G401.6 (cell line): ENCODE data around the gene TOP2A.
"Not testable (repeated sequence)": the region's sequence is repeated elsewhere in the genome, so short reads cannot be mapped to it uniquely, and the experiment has no call there.

ENCODE experiments used
- FAIRE-seq: peaks from 2 replicates; lab custom pipeline; 2012; peaks lifted over from hg19 to GRCh38; lab: Jason Lieb, UNC

TOP2A gene

GRCh38 chr17:40376541-40376940 is 41.2 kb downstream of the TOP2A start:
- FAIRE-seq: not testable (repeated sequence)

DNA sequence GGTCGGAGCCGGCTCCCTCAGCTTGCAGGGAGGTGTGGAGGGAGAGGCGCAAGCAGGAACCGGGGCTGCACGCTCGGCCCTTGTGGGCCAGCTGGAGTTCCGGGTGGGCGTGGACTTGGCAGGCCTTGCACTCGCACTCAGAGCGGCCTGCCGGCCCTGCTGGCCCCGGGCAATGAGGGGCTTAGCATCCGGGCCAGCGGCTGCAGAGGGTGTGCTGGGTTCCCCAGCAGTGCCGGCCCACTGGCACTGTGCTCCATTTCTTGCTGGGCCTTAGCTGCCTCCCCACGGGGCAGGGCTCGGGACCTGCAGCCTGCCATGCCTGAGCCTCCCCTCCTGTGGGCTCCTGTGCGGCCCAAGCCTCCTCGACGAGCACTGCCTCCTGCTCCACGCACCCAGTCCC is 41.9 kb downstream of the TOP2A start:
- FAIRE-seq: not testable (repeated sequence)

- FAIRE-seq: no peak
These were observed 42.7 kb downstream of the TOP2A start for GRCh38 chr17:40374821-40375498.

DNA sequence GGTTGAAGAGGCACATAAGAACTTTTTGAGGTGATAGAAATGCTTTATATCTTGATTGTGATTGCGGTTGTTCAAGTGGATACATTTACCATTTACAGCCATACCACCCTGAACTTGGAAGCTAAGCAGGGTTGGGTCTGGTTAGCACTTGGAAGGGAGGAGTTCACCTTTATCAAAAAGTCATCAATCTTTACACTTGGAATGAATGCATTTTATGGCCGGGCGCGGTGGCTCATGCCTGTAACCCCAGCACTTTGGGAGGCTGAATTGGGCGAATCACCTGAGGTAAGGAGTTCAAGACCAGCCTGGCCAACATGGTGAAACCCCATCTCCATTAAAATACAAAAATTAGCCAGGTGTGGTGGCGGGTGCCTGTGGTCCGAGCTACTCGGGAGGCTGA is 43.7 kb downstream of the TOP2A start:
- FAIRE-seq: no peak

DNA sequence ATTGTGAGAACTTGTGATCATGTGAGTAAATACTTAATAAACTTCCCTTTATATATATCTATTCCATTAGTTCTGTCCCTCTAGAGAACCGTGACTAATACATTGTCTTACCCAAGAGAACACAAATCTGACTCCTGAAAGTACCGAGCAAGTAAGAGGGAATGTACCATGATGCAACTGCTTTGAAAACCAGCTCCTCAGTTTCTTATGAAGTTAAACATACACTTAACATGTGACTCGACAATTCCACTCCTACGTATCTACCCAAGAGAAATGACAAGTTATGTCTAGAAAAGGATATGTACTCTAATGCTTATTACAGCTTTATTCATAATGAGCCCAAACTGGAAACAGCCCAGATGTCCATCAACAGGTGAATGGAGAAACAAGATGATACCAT is 44.4 kb downstream of the TOP2A start:
- FAIRE-seq: no peak

DNA sequence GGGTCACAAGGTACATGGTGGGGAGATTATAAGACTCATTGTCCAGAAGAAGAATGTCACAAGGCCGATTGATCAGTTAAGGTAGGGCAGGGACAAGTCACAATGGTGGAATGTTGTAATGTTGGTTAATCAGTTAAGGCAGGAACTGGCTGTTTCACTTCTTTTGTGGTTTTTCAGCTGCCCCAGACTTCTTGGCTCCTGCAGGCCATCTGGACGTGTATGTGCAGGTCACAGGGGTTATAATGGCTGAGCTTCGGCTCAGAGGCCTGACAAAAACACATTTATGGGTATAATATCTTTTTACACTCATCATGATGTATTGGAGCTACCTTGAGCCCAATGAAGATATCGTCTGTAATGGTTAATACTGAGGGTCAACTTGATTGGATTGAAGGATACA is 45.1 kb downstream of the TOP2A start:
- FAIRE-seq: not testable (repeated sequence)

DNA sequence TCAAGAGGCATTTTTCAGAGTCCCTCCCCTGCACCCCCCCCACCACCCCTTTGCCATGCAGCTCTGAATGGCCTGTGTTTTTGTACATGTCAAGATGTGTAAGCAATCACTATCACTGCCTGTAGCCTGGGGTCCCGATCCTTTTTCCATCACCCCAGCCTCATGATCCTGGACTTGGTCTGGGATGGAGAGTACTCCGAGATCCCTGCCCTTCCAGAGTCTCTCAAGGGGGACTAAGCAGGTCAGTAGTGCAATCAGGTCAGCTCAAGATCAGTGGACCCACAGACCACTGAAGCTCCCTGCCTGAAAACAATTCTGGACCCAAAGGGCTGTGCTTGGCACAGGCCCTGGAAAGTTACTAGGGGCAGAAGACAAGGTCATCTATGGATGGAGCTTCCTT is 45.7 kb downstream of the TOP2A start:
- FAIRE-seq: no peak

GRCh38 chr17:40371261-40371929 is 46.3 kb downstream of the TOP2A start:
- FAIRE-seq: no peak

DNA sequence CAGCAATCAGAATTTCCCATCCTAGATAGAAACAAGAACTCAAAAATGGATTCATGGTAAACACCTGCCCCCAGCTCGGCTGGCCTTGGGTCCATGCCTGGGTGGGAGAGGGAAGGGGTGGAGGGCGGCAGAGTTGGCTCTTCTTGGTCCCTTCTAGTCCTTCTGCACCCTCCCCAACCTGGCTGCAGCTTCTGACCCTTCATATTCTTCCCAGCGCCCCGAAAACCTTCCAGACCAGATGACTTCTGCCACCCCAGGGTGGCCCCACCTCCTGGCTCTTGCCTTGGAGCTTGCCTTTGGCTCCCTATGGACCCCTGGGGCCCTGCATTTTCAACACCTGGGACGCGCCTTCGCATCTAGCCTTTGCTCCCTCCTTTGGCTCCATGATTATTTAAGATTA is 47.8 kb downstream of the TOP2A start:
- FAIRE-seq: no peak

GRCh38 chr17:40367728-40368127 is 50.0 kb downstream of the TOP2A start:
- not testable (repeated sequence) for FAIRE-seq

DNA sequence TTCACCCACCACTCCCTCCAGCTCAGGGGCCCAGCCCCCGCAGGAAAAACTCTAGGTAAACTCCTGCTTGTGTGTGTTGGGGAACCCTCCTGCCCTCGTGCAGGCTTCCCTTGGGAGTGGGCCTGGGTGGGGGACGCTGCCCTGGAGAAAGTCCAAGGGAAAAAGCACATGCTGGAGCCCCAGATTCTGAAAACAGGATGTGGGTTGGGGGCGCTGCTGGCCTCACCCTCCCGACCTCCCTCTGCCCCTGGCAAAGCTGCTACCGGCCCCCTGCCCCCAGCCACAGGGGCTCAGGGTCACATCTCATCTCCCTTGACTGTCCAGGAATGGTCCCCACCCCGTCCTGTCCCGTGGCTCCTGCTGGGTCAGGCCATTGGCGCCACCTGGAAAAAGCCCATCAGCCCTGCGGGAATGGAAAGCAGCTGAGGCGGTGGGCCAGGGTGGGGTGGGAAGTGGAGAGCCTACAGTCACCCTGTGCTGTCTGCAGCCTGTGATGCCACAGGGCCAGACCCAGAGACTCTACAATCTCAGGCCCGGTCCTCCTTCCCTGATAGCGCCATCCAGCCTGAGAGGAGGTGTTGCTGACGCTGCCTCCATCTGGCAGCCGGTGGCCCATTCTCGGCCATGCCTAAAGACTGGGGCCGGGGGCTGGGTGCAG is 50.7 kb downstream of the TOP2A start:
- no peak for FAIRE-seq

GRCh38 chr17:40366076-40366860 is 51.4 kb downstream of the TOP2A start:
- FAIRE-seq: no peak

GRCh38 chr17:40364906-40365305 is 52.8 kb downstream of the TOP2A start:
- no peak for FAIRE-seq

DNA sequence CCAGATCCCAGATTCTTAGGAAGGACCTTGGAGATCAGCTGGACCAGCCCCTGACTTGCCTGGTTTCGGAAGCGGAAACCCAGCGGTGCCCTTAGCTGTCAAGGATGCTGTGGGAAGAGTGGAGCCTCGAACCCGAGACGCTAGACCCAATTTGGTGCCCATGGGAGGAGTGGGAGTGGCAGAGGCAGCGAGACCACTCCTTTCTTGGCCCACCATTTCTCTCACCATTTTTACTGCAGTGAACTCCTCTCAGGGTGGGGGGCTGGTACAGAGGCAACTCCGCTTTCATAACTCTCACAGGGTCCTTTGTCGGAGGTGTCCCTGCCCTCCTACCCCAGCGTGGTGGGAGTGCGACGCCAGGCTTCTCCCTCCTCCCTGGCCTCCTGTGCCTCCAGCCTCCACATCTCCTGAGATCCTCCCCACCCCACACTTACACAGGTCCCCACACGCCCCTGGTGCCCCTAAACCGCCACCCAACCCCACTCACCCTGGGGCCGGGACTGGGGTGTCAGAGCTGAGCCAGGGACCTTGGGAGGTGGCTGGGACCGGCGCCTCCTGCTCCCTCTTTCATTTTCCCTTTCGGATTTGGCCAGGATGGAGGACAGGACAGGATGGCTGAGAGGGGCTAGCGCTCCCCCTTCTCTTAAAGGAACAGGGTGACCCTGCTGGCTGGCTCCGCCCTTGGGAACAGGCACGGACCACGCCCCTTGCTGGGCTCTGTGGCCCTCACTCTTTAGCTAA is 53.4 kb downstream of the TOP2A start, which contains the start of gene GJD3:
Gene GJD3 (minus strand): TSS at position 617 of the 741 bp plus-strand sequence. CDS start 922 bp downstream, outside the sequence.
- no peak for FAIRE-seq

GRCh38 chr17:40363111-40363827 is 54.4 kb downstream of the TOP2A start:
- no peak for FAIRE-seq

GRCh38 chr17:40362696-40363110 is 55.0 kb downstream of the TOP2A start:
- FAIRE-seq: no peak

DNA sequence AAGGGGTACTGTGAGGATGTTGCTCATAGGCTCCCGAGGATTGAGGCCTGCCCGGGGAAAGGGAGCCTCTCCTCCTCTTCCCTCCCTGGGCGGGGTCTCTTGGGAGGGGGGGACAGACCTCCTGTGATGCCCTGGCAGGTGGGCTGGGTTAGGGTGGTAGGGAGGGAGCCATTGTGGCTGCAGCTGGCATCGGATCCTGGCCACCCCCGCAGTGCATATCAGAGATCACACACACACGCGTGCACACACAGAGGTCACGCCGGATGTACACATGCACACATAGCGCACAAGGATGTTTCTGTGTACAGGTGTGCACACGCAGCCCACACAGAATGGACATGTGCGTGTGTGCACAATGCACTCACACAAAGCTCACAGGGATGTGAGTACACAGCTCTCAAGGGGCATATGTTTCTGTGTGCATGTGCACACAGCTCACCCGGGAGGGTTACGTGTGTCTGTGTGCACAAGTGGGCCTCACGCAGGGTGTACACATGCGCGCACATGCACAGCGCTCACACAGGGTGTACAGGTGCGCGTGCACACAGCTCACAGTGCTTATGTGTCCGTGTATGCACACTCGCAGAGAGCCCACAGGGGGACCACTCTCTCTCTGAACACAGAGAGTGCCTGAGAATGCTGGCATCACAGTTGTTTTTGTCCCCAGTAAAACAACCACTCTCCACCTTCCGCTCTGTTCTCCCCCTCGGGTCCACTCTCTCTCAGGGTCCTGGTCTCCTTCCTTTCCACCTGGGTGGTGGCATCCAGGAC is 55.6 kb downstream of the TOP2A start:
- FAIRE-seq: no peak

DNA sequence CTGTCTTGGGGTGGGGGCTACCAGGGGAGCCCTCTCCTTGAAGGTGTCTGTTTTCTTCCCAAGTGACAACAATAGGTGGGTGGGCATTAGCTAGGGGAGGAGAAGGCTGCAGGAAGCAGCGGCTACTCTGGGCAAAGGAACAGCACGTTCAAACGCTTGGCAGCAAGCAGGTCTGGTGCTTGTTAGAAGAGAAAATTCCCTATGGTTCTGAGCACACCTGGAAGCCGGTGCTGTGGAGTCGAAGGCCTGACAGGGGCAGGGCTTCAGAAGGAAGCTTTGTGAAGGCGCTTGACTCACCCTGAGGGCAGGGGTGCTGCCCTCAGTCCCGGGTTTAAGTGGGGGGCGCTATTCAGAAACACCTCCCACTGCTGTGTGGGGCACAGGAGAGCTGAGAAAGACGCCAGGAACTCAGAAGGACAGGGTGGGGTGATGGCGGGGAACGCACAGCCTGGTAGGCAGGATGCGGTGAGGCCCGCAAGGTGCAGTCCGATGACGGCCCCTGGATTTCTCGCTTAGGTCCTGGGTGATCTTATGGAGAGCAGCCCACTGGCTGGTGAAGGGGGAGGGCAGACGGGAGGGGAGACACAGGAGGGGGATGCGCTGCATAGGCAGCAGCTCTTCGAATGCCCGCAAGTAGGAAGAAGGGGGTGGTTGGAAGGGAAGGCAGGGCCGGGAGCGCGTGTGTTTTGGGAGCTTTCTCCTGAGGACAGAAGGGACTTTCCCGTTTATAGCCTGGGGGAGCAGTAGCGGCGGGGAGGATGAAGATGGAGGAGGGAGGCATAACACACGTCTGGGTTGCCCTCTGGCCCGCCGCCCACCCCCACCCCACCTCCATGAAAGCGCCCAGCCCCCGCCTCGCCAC is 56.4 kb downstream of the TOP2A start:
- no peak for FAIRE-seq

DNA sequence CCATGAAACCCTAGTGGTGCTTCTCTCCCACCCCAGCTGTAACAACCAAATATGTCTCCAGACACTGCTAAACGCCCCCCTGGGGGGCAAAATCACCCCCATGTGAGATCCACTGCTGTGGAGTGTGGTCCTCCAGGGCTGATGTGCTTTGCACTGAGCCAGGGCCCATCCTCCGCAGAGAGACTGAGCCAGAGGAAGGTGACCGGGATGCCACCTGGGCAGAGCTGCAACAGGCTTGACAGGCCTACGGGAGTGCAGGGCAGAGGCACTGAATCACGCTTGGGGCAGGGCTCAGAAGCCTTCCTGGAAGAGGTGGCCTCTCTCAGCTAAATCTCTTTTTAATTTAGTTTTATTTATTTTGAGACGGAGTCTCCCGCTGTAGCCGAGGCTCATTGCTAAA is 57.6 kb downstream of the TOP2A start:
- no peak for FAIRE-seq
